Stimulated activated naive CD8-positive, alpha-beta T cell treated with anti-CD3 and anti-CD28 coated beads, Interleukin-15, amount 100 ng/mL, for 72 hours (primary cell): ENCODE results near the gene HOXC12.

ENCODE experiments used
- ATAC-seq: fragments of 150-1000 bp; cut with Tn5 transposase; 2 replicates; pipeline ENCODE4 v1.10.0; 2021; ENCODE audit warnings: mild to moderate bottlenecking, moderate library complexity
- DNase-seq, 2 donors: peaks; one replicate each; pipeline ENCODE4 v3.0.0; 2021 to 2022
- H3K27ac Mint-ChIP-seq, 2 donors: one replicate each; pipeline ENCODE4 v1.8.0; 2022; ENCODE audit warnings: mild to moderate bottlenecking in 2 of 2, mixed read lengths in 2 of 2, moderate library complexity in 2 of 2
- H3K27me3 Mint-ChIP-seq: one replicate; pipeline ENCODE4 v1.8.0; 2022; ENCODE audit warnings: mixed read lengths
- H3K4me1 Mint-ChIP-seq: one replicate; pipeline ENCODE4 v1.8.0; 2022; ENCODE audit warnings: mild to moderate bottlenecking, mixed read lengths
- H3K4me3 Mint-ChIP-seq, 2 donors: one replicate each; pipeline ENCODE4 v1.8.0; 2022; ENCODE audit warnings: mild to moderate bottlenecking in 2 of 2, mixed read lengths in 2 of 2, moderate library complexity in 1 of 2
- H3K9me3 Mint-ChIP-seq, 2 donors: one replicate each; pipeline ENCODE4 v1.8.0; 2022; ENCODE audit warnings: mixed read lengths in 2 of 2

The HOXC12 gene

DNA sequence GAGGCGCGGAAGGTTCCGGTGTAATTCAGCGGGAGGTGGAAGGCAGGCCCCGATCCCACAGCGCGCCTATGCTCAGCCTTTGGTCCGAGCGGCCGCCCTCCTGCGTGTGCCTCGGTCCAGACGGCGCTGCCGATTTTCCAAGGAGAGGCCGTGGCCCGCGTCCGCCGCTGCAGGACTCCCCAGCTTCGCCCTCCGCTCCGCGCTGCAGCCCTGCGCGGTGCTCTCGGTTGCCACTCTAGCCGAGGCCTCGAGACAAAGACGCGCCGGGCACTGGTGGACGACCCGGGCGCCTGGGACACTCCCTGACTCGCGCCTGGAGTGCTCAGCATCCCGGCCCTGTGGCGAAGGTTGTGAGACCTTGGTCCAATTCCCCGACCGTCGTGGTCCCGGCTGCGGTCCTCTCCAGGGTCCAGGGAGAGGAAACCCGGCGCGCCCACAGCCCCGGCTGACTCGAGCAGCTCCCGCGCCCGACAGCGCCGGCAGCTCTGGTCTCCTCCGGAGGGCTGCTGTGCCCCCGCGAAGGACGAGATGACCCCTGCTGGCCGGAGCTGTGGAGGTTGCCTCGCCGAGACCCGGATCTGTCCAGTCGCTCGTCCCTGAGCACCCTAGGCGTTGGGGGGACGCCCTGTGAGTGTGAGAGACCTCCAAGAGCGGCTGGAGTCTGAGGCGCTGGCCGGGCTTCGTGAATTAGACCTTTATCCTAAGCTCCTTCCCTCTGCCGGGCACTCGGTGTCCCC lies 6.5 kb downstream of the HOXC12 start:
- ATAC-seq (no peak), DNase-seq (no peak)
- Mint-ChIP-seq H3K9me3 (no peaks in the 10 kb centered on the region), H3K27ac (peak overlapping the region in 1 of 2 donors; percentile 43), H3K4me3 (no peak overlapping the region), H3K27me3 (peaks cover 100% of the 10 kb centered on the region), H3K4me1 (peaks cover 49% of the 10 kb centered on the region)

- peaks cover 47% of the 10 kb centered on the region for H3K4me1 Mint-ChIP-seq
- H3K27ac Mint-ChIP-seq: no peak overlapping the region
- ATAC-seq (no peak), DNase-seq (no peak)
- H3K27me3 Mint-ChIP-seq: peaks cover 100% of the 10 kb centered on the region
- H3K4me3 Mint-ChIP-seq: no peak overlapping the region
- no peaks in the 10 kb centered on the region for H3K9me3 Mint-ChIP-seq
These were observed 8.3 kb downstream of the HOXC12 start for GRCh38 chr12:53963005-53963404.

GRCh38 chr12:53963434-53964314 lies 9.0 kb downstream of the HOXC12 start:
- no peak overlapping the region for H3K27ac Mint-ChIP-seq
- DNase-seq: no peak
- peaks cover 52% of the 10 kb centered on the region for H3K4me1 Mint-ChIP-seq
- H3K4me3 Mint-ChIP-seq: peak overlapping the region; percentile 6 to 53
- no peak for ATAC-seq
- peaks cover 100% of the 10 kb centered on the region for H3K27me3 Mint-ChIP-seq
- no peaks in the 10 kb centered on the region for H3K9me3 Mint-ChIP-seq

- DNase-seq: no peak
- Mint-ChIP-seq H3K9me3 (no peaks in the 10 kb centered on the region), H3K27ac (no peak overlapping the region), H3K27me3 (peaks cover 100% of the 10 kb centered on the region), H3K4me1 (peaks cover 52% of the 10 kb centered on the region), H3K4me3 (peak overlapping the region; percentile 9 to 53)
- ATAC-seq: no peak
These were observed 9.6 kb downstream of the HOXC12 start for GRCh38 chr12:53964315-53964713.

- H3K27ac Mint-ChIP-seq: no peak overlapping the region
- no peak for DNase-seq
- peak overlapping the region; percentile 45 to 52 for H3K4me3 Mint-ChIP-seq
- no peak for ATAC-seq
- peaks cover 100% of the 10 kb centered on the region for H3K27me3 Mint-ChIP-seq
- no peaks in the 10 kb centered on the region for H3K9me3 Mint-ChIP-seq
- peaks cover 42% of the 10 kb centered on the region for H3K4me1 Mint-ChIP-seq
These were observed 10.8 kb downstream of the HOXC12 start for GRCh38 chr12:53965281-53966084.

DNA sequence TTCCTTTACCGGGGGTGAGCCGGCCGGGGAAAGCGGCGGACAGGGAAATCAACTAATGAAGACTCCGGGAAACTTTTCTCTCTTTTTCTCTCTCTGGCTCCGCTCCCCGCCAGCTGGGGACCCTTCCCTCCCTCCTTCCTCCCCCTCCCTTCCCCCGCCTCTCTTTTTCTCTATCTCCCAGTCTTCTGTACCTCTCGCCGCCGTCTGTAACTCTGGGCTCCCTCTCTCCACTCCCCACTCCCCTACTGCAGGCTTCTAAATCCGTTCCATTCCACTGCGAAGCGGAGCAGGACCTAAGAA lies 11.3 kb downstream of the HOXC12 start:
- H3K4me3 Mint-ChIP-seq: peak overlapping the region; percentile 58 to 71
- ATAC-seq: no peak
- peaks cover 40% of the 10 kb centered on the region for H3K4me1 Mint-ChIP-seq
- no peak overlapping the region for H3K27ac Mint-ChIP-seq
- peaks cover 100% of the 10 kb centered on the region for H3K27me3 Mint-ChIP-seq
- no peak for DNase-seq
- no peaks in the 10 kb centered on the region for H3K9me3 Mint-ChIP-seq

- Mint-ChIP-seq H3K4me1 (peaks cover 40% of the 10 kb centered on the region), H3K9me3 (no peaks in the 10 kb centered on the region), H3K4me3 (peak overlapping the region; percentile 58 to 71), H3K27ac (no peak overlapping the region), H3K27me3 (peaks cover 100% of the 10 kb centered on the region)
- DNase-seq: no peak
- no peak for ATAC-seq
These were observed 11.9 kb downstream of the HOXC12 start for GRCh38 chr12:53966385-53967133.

- Mint-ChIP-seq H3K9me3 (no peaks in the 10 kb centered on the region), H3K27ac (no peak overlapping the region), H3K4me1 (peaks cover 40% of the 10 kb centered on the region), H3K27me3 (peaks cover 100% of the 10 kb centered on the region), H3K4me3 (no peak overlapping the region)
- no peak for ATAC-seq
- no peak for DNase-seq
These were observed 12.8 kb downstream of the HOXC12 start for GRCh38 chr12:53967421-53967925.

- no peak for DNase-seq
- Mint-ChIP-seq H3K4me3 (no peak overlapping the region), H3K27me3 (peaks cover 100% of the 10 kb centered on the region), H3K9me3 (no peaks in the 10 kb centered on the region), H3K4me1 (peaks cover 46% of the 10 kb centered on the region), H3K27ac (no peak overlapping the region)
- no peak for ATAC-seq
These were observed 13.8 kb downstream of the HOXC12 start for GRCh38 chr12:53968214-53969127.

GRCh38 chr12:53969588-53970259 lies 15.0 kb downstream of the HOXC12 start:
- no peak for ATAC-seq
- H3K27ac Mint-ChIP-seq: no peak overlapping the region
- H3K4me1 Mint-ChIP-seq: peaks cover 45% of the 10 kb centered on the region
- no peak for DNase-seq
- H3K4me3 Mint-ChIP-seq: no peak overlapping the region
- H3K27me3 Mint-ChIP-seq: peaks cover 98% of the 10 kb centered on the region
- H3K9me3 Mint-ChIP-seq: no peaks in the 10 kb centered on the region

- H3K4me3 Mint-ChIP-seq: no peak overlapping the region
These were observed 15.7 kb downstream of the HOXC12 start for GRCh38 chr12:53970451-53970850.

GRCh38 chr12:53971129-53971528 lies 16.4 kb downstream of the HOXC12 start:
- DNase-seq (no peak), ATAC-seq (no peak)
- no peak overlapping the region for H3K27ac Mint-ChIP-seq
- peaks cover 47% of the 10 kb centered on the region for H3K4me1 Mint-ChIP-seq
- H3K9me3 Mint-ChIP-seq: no peaks in the 10 kb centered on the region
- H3K27me3 Mint-ChIP-seq: peaks cover 98% of the 10 kb centered on the region
- no peak overlapping the region for H3K4me3 Mint-ChIP-seq

More at GRCh38 chr12:53970451-53970850, 15.7 kb downstream of the HOXC12 start:
- H3K27ac Mint-ChIP-seq: no peak overlapping the region
- H3K9me3 Mint-ChIP-seq: no peaks in the 10 kb centered on the region
- DNase-seq: no peak
- H3K4me1 Mint-ChIP-seq: peaks cover 47% of the 10 kb centered on the region
- ATAC-seq: no peak
- peaks cover 98% of the 10 kb centered on the region for H3K27me3 Mint-ChIP-seq

- ATAC-seq: no peak
- peaks cover 98% of the 10 kb centered on the region for H3K27me3 Mint-ChIP-seq
- no peak overlapping the region for H3K27ac Mint-ChIP-seq
- DNase-seq: no peak
- no peak overlapping the region for H3K4me3 Mint-ChIP-seq
- peaks cover 41% of the 10 kb centered on the region for H3K4me1 Mint-ChIP-seq
- no peaks in the 10 kb centered on the region for H3K9me3 Mint-ChIP-seq
These were observed 17.0 kb downstream of the HOXC12 start for GRCh38 chr12:53971686-53972085.
